Measurements from ENCODE around the gene OLFM3. TPM values are rescaled to one million over a fixed set of nuclear protein-coding genes. Genes with fewer than 3 reads are reported as not detected.

Gene OLFM3
- total RNA-seq, 1 experiment from 2014 or later = not detected

DNA sequence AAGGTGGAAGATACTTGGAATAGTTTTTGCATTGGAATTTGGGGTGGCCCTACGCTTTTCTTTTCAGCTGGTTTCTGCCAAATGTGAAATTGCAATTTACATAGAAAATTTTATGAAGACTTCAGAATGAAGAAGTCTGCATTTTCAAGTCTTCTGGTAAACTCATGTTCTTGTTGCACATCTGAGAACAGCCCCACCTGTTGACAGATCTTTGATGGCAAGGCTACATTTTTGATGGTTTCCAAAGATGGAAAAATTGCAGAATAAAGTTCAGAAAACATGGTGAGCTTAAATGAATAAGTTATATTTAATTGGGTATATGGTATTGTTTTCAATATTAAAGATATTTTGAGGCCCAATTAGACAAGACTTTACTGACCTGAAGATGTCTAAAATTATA is 25.4 kb downstream of the OLFM3 start:
- H3K9me2 ChIP-seq (ENCODE audit: insufficient read depth) = no peaks in the 10 kb centered on the region
- DNase-seq (ENCODE audit: low read depth, low spot score) (no peak), ATAC-seq (no peak)
- ChIA-PET RAD21 (ENCODE audit: low non-redundant PET in 1 of 2, low total read pairs in 2 of 2, uncharacterized antibody in 2 of 2, unreplicated experiment in 2 of 2) (no interaction called here), CTCF (no interaction called here), POLR2A (no interaction called here)
- no peaks in the 10 kb centered on the region for H3K36me3 ChIP-seq (ENCODE audit: control insufficient read depth in 1 of 2, insufficient read depth in 2 of 2, low read length in 2 of 2)
- no peak overlapping the region for H3K4me2 ChIP-seq (ENCODE audit: low read length)
- no peaks in the 10 kb centered on the region; a peak in 1 of 4 replicates for H3K9me3 ChIP-seq (ENCODE audit: control insufficient read depth in 1 of 2, insufficient read depth in 1 of 2, low read depth in 1 of 2, low read length in 2 of 2)
- H3K4me3 ChIP-seq (replicated peaks in 1 of 2; ENCODE audit: low read depth in 1 of 2, low read length in 2 of 2) = no peak overlapping the region
- TF ChIP-seq EZH2phosphoT487 (IDR thresholded peaks at IDR 0.05; ENCODE audit: borderline replicate concordance) (no peak), POLR2A (IDR thresholded peaks at IDR 0.05; ENCODE audit: borderline replicate concordance, extremely low read depth, insufficient read depth, insufficient read length) (no peak), FOSL1 (IDR thresholded peaks at IDR 0.05; ENCODE audit: low read depth) (no peak)
- TF ChIP-seq, protein P1, sequence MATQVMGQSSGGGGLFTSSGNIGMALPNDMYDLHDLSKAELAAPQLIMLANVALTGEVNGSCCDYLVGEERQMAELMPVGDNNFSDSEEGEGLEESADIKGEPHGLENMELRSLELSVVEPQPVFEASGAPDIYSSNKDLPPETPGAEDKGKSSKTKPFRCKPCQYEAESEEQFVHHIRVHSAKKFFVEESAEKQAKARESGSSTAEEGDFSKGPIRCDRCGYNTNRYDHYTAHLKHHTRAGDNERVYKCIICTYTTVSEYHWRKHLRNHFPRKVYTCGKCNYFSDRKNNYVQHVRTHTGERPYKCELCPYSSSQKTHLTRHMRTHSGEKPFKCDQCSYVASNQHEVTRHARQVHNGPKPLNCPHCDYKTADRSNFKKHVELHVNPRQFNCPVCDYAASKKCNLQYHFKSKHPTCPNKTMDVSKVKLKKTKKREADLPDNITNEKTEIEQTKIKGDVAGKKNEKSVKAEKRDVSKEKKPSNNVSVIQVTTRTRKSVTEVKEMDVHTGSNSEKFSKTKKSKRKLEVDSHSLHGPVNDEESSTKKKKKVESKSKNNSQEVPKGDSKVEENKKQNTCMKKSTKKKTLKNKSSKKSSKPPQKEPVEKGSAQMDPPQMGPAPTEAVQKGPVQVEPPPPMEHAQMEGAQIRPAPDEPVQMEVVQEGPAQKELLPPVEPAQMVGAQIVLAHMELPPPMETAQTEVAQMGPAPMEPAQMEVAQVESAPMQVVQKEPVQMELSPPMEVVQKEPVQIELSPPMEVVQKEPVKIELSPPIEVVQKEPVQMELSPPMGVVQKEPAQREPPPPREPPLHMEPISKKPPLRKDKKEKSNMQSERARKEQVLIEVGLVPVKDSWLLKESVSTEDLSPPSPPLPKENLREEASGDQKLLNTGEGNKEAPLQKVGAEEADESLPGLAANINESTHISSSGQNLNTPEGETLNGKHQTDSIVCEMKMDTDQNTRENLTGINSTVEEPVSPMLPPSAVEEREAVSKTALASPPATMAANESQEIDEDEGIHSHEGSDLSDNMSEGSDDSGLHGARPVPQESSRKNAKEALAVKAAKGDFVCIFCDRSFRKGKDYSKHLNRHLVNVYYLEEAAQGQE (IDR thresholded peaks at IDR 0.05; ENCODE audit: low read depth) = no peak
- no peaks in the 10 kb centered on the region for H4K20me1 ChIP-seq (ENCODE audit: insufficient read depth)
- no peaks in the 10 kb centered on the region for H3K4me1 ChIP-seq (ENCODE audit: control insufficient read depth in 1 of 2, insufficient read depth in 2 of 2, low read length in 2 of 2)
- BruUV-seq (replicated peaks) = no TSS peak
- intact Hi-C loops (cut with micrococcal nuclease) = no loop called here
- H2AFZ ChIP-seq (ENCODE audit: low read depth, low read length, poor library complexity, severe bottlenecking) = no peak overlapping the region
- H3K79me2 ChIP-seq (ENCODE audit: insufficient read depth, low read length) = no peaks in the 10 kb centered on the region
- H3K27me3 ChIP-seq (ENCODE audit: insufficient read depth, low read length) = no peaks in the 10 kb centered on the region
- no peak overlapping the region for H3K9ac ChIP-seq (ENCODE audit: low read length)
- no peak overlapping the region for H3K27ac ChIP-seq (ENCODE audit: low read depth, low read length)

DNA sequence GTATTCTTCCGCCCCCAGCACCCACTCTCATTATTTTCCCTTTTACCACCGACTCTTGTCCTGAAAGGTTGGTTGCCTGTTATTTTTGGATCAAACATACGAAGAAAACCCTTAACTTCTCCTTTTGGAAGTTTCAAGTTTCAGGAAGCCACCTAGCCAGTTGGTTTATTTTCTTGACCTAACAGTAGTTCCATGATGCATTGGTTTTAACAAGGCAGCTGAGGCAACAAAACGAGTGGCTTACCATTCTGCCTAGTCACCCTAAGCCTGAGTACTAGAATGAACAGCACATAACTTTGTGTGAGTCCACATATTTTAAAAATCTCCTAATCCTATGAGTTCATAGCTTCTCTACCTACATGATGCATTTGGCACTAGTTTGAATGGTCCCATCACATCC is 28.9 kb downstream of the OLFM3 start:
- Histone ChIP-seq H3K27ac (ENCODE audit: low read depth, low read length) (no peak overlapping the region), H3K9me2 (ENCODE audit: insufficient read depth) (no peaks in the 10 kb centered on the region), H3K9ac (ENCODE audit: low read length) (no peak overlapping the region), H3K9me3 (ENCODE audit: control insufficient read depth in 1 of 2, insufficient read depth in 1 of 2, low read depth in 1 of 2, low read length in 2 of 2) (no peaks in the 10 kb centered on the region), H3K4me3 (replicated peaks in 1 of 2; ENCODE audit: low read depth in 1 of 2, low read length in 2 of 2) (no peak overlapping the region), H3K4me2 (ENCODE audit: low read length) (no peak overlapping the region), H3K36me3 (ENCODE audit: control insufficient read depth in 1 of 2, insufficient read depth in 2 of 2, low read length in 2 of 2) (no peaks in the 10 kb centered on the region), H3K27me3 (ENCODE audit: insufficient read depth, low read length) (no peaks in the 10 kb centered on the region), H3K79me2 (ENCODE audit: insufficient read depth, low read length) (no peaks in the 10 kb centered on the region), H2AFZ (ENCODE audit: low read depth, low read length, poor library complexity, severe bottlenecking) (no peak overlapping the region), H3K4me1 (ENCODE audit: control insufficient read depth in 1 of 2, insufficient read depth in 2 of 2, low read length in 2 of 2) (no peaks in the 10 kb centered on the region), H4K20me1 (ENCODE audit: insufficient read depth) (no peaks in the 10 kb centered on the region)
- intact Hi-C loops (cut with micrococcal nuclease) = no loop called here
- TF ChIP-seq, protein P2, sequence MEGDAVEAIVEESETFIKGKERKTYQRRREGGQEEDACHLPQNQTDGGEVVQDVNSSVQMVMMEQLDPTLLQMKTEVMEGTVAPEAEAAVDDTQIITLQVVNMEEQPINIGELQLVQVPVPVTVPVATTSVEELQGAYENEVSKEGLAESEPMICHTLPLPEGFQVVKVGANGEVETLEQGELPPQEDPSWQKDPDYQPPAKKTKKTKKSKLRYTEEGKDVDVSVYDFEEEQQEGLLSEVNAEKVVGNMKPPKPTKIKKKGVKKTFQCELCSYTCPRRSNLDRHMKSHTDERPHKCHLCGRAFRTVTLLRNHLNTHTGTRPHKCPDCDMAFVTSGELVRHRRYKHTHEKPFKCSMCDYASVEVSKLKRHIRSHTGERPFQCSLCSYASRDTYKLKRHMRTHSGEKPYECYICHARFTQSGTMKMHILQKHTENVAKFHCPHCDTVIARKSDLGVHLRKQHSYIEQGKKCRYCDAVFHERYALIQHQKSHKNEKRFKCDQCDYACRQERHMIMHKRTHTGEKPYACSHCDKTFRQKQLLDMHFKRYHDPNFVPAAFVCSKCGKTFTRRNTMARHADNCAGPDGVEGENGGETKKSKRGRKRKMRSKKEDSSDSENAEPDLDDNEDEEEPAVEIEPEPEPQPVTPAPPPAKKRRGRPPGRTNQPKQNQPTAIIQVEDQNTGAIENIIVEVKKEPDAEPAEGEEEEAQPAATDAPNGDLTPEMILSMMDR (IDR thresholded peaks at IDR 0.05 in 2 of 3, conservative IDR thresholded peaks at IDR 0.05 in 1 of 3; ENCODE audit: borderline replicate concordance in 1 of 3, insufficient read depth in 1 of 3, low read depth in 2 of 3, low read length in 2 of 3) = no peak
- no peak for TF ChIP-seq JUND (IDR thresholded peaks at IDR 0.05)
- TF ChIP-seq RAD21 (IDR thresholded peaks at IDR 0.05; ENCODE audit: low read depth) = no peak
- no peak for TF ChIP-seq ZNF274 (IDR thresholded peaks at IDR 0.05; ENCODE audit: low read depth, low read length)
- no peak for TF ChIP-seq EGR1 (IDR thresholded peaks at IDR 0.05; ENCODE audit: low read depth)
- TF ChIP-seq, protein P3, sequence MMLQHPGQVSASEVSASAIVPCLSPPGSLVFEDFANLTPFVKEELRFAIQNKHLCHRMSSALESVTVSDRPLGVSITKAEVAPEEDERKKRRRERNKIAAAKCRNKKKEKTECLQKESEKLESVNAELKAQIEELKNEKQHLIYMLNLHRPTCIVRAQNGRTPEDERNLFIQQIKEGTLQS (IDR thresholded peaks at IDR 0.05) = no peak
- TF ChIP-seq TCF7L2 (IDR thresholded peaks at IDR 0.05; ENCODE audit: borderline replicate concordance, extremely low read depth, insufficient read depth, insufficient read length) = no peak
- no peak for TF ChIP-seq SRF (IDR thresholded peaks at IDR 0.05; ENCODE audit: low read depth)
- ATAC-seq (no peak), DNase-seq (ENCODE audit: low read depth, low spot score) (no peak)
- POLR2A ChIA-PET = no interaction called here
- no TSS peak for BruUV-seq (replicated peaks)
- CTCF ChIA-PET = no interaction called here
- RAD21 ChIA-PET (ENCODE audit: low non-redundant PET in 1 of 2, low total read pairs in 2 of 2, uncharacterized antibody in 2 of 2, unreplicated experiment in 2 of 2) = no interaction called here
